ENCODE results near the gene NUDT4.
"Not testable (repeated sequence)": the region's sequence is repeated elsewhere in the genome, so short reads cannot be mapped to it uniquely, and the experiment has no call there.

NUDT4 gene

GRCh38 chr12:93427779-93428564, 50.2 kb downstream of the NUDT4 start:
- DNase-seq (ENCODE audit: low spot score) = no peak

- DNase-seq (ENCODE audit: low spot score) = no peak
These were observed 51.7 kb downstream of the NUDT4 start for GRCh38 chr12:93429448-93429847.

- DNase-seq (ENCODE audit: low spot score) = no peak
These were observed 52.1 kb downstream of the NUDT4 start for GRCh38 chr12:93429852-93430251.

- DNase-seq (ENCODE audit: low spot score) = no peak
These were observed 52.6 kb downstream of the NUDT4 start for GRCh38 chr12:93430280-93430679.

GRCh38 chr12:93432031-93432430, 54.3 kb downstream of the NUDT4 start:
- DNase-seq (ENCODE audit: low spot score) = not testable (repeated sequence)

- no peak for DNase-seq (ENCODE audit: low spot score)
These were observed 56.6 kb downstream of the NUDT4 start for GRCh38 chr12:93434256-93434865.

- no peak for DNase-seq (ENCODE audit: low spot score)
These were observed 60.7 kb downstream of the NUDT4 start for GRCh38 chr12:93438266-93439050.

- no peak for DNase-seq (ENCODE audit: low spot score)
These were observed 62.5 kb downstream of the NUDT4 start for GRCh38 chr12:93440043-93440835.

- DNase-seq (ENCODE audit: low spot score) = peak; percentile 39
These were observed 63.4 kb downstream of the NUDT4 start for GRCh38 chr12:93441081-93441616.

GRCh38 chr12:93441617-93442410, 64.1 kb downstream of the NUDT4 start, which contains the start of gene UBE2N:
Gene UBE2N, minus strand, starts transcription at chr12:93441947. Its CDS starts 63 bp downstream, at chr12:93441884.
- peak; percentile 93 for DNase-seq (ENCODE audit: low spot score)

- no peak for DNase-seq (ENCODE audit: low spot score)
These were observed 65.0 kb downstream of the NUDT4 start for GRCh38 chr12:93442411-93443340.

- no peak for DNase-seq (ENCODE audit: low spot score)
These were observed 65.9 kb downstream of the NUDT4 start for GRCh38 chr12:93443576-93443975.

GRCh38 chr12:93447555-93448290, 70.0 kb downstream of the NUDT4 start:
- peak; percentile 24 for DNase-seq (ENCODE audit: low spot score)

- DNase-seq (ENCODE audit: low spot score) = no peak
These were observed 71.1 kb downstream of the NUDT4 start for GRCh38 chr12:93448796-93449195.

- no peak for DNase-seq (ENCODE audit: low spot score)
These were observed 71.6 kb downstream of the NUDT4 start for GRCh38 chr12:93449277-93449676.

GRCh38 chr12:93451423-93452158, 73.9 kb downstream of the NUDT4 start:
- DNase-seq (ENCODE audit: low spot score) = no peak

GRCh38 chr12:93453633-93454032, 75.9 kb downstream of the NUDT4 start:
- DNase-seq (ENCODE audit: low spot score) = no peak

GRCh38 chr12:93456077-93456476, 78.4 kb downstream of the NUDT4 start:
- DNase-seq (ENCODE audit: low spot score) = no peak

Data from CD4-positive, alpha-beta T cell treated with Interleukin-2 at 100 ng/mL for 4 hours (primary cell).